ENCODE data around the gene LPCAT2. TPM values are rescaled to one million over a fixed set of nuclear protein-coding genes. Genes with fewer than 3 reads are reported as not detected.

LPCAT2 gene
- polyA plus RNA-seq, 3 donors, result 28.5 to 49.7 (median 47.1) TPM

DNA sequence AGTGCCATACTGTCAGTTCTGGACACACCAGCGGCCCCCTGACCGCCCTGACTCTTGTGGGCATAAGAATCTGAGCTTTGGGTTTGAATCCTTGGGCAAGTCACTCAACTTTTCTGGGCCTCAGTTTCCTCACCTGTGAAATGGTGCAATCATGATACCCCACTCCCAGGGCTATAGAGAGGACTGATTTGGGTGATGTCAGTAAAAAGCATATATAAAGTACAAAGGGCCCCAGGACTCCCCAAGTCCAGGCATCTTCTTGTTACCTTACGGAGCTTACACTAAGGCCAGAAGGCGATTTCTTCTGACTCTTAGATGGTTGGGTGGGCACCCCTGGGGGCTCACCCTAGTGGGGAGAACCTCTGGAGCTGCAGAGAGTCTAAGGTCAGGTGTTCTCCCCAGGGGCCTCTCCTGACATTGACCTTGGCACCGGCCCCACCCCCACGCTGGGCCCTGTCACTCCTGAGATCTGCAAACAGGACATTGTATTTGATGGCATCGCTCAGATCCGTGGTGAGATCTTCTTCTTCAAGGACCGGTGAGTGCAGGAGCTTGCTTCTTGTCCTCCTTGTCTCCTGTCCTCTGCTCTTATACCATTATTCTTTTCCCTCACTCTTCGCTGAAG, 16.0 kb upstream of the LPCAT2 start:
- Histone ChIP-seq H3K36me3 (replicated peaks in 1 of 2; ENCODE audit: control insufficient read depth in 1 of 2, insufficient read depth in 2 of 2, low read length in 2 of 2) (no peaks in the 10 kb centered on the region), H2AFZ (ENCODE audit: insufficient read depth, low read depth, low read length, poor library complexity, severe bottlenecking) (no peak overlapping the region), H3K79me2 (ENCODE audit: insufficient read depth, low read length) (no peaks in the 10 kb centered on the region), H3K27me3 (ENCODE audit: control insufficient read depth in 2 of 2, insufficient read depth in 2 of 2, low read length in 2 of 2) (peaks cover 0 to 1% of the 10 kb centered on the region in 2 donors), H3K9ac (ENCODE audit: insufficient read depth, low read length, poor library complexity, severe bottlenecking) (no peak overlapping the region), H3K4me2 (replicated peaks; ENCODE audit: extremely low read depth, low read length, poor library complexity, severe bottlenecking) (no peak overlapping the region), H3K27ac (ENCODE audit: low read depth in 1 of 2, low read length in 2 of 2) (no peak overlapping the region), H3K4me1 (ENCODE audit: control insufficient read depth in 1 of 2, insufficient read depth in 2 of 2, low read length in 2 of 2) (peaks cover 0 to 5% of the 10 kb centered on the region in 2 donors), H3K4me3 (replicated peaks in 1 of 3; ENCODE audit: low read depth in 2 of 3, low read length in 3 of 3) (no peak overlapping the region), H4K20me1 (ENCODE audit: insufficient read depth, low read length) (no peaks in the 10 kb centered on the region), H3K9me3 (replicated peaks in 1 of 2; ENCODE audit: control insufficient read depth in 1 of 2, insufficient read depth in 1 of 2, low read length in 2 of 2) (no peaks in the 10 kb centered on the region)
- Mint-ChIP-seq H3K27ac (no peak overlapping the region), H3K4me3 (no peak overlapping the region), H3K9me3 (no peaks in the 10 kb centered on the region), H3K27me3 (ENCODE audit: low read depth in 3 of 3) (peaks cover 2 to 6% (median 3%) of the 10 kb centered on the region in 3 donors), H3K36me3 (no peaks in the 10 kb centered on the region), H3K4me1 (peaks cover 5% of the 10 kb centered on the region)
- WGBS (ENCODE audit: insufficient coverage), result 90% methylated on average over 7 of the region's 10 CpGs
- DNase-seq, result no peak
- TF ChIP-seq, protein P1, sequence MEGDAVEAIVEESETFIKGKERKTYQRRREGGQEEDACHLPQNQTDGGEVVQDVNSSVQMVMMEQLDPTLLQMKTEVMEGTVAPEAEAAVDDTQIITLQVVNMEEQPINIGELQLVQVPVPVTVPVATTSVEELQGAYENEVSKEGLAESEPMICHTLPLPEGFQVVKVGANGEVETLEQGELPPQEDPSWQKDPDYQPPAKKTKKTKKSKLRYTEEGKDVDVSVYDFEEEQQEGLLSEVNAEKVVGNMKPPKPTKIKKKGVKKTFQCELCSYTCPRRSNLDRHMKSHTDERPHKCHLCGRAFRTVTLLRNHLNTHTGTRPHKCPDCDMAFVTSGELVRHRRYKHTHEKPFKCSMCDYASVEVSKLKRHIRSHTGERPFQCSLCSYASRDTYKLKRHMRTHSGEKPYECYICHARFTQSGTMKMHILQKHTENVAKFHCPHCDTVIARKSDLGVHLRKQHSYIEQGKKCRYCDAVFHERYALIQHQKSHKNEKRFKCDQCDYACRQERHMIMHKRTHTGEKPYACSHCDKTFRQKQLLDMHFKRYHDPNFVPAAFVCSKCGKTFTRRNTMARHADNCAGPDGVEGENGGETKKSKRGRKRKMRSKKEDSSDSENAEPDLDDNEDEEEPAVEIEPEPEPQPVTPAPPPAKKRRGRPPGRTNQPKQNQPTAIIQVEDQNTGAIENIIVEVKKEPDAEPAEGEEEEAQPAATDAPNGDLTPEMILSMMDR (IDR thresholded peaks at IDR 0.05), result no peak
- intact Hi-C loops (cut with micrococcal nuclease), result loop anchor here in 1 of 2 donors (10.0 kb wide), 1 partner anchor 212 kb away; no protein-coding TSS in a partner anchor

DNA sequence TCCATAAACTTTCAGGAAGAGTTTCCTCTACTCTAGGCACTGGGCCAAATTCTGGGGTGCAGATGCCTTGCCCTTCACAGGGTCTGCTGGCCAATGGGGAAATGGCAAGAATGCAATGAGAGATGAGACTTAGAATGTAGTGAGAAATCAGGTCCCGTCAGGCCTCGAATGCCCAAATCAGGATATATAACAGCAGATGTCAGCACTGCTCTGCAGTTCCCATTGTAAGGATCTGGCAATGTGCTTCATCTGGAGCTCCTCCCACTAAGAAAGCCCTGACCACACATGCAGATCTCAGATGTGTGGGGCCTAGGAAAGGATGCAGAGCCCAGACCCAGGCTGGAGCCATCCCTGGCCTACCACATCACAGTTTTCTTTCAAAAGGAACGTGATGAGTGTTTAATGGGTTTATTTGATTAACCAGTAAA, 13.9 kb upstream of the LPCAT2 start:
- Histone ChIP-seq H3K4me1 (ENCODE audit: control insufficient read depth in 1 of 2, insufficient read depth in 2 of 2, low read length in 2 of 2) (peaks cover under 1 to 6% of the 10 kb centered on the region in 2 donors), H3K4me2 (replicated peaks; ENCODE audit: extremely low read depth, low read length, poor library complexity, severe bottlenecking) (no peak overlapping the region), H3K9ac (ENCODE audit: insufficient read depth, low read length, poor library complexity, severe bottlenecking) (no peak overlapping the region), H3K36me3 (replicated peaks in 1 of 2; ENCODE audit: control insufficient read depth in 1 of 2, insufficient read depth in 2 of 2, low read length in 2 of 2) (no peaks in the 10 kb centered on the region), H3K79me2 (ENCODE audit: insufficient read depth, low read length) (no peaks in the 10 kb centered on the region), H2AFZ (ENCODE audit: insufficient read depth, low read depth, low read length, poor library complexity, severe bottlenecking) (no peak overlapping the region), H4K20me1 (ENCODE audit: insufficient read depth, low read length) (no peaks in the 10 kb centered on the region), H3K9me3 (replicated peaks in 1 of 2; ENCODE audit: control insufficient read depth in 1 of 2, insufficient read depth in 1 of 2, low read length in 2 of 2) (no peaks in the 10 kb centered on the region), H3K4me3 (replicated peaks in 1 of 3; ENCODE audit: low read depth in 2 of 3, low read length in 3 of 3) (no peak overlapping the region), H3K27me3 (ENCODE audit: control insufficient read depth in 2 of 2, insufficient read depth in 2 of 2, low read length in 2 of 2) (peaks cover 0 to 3% of the 10 kb centered on the region in 2 donors), H3K27ac (ENCODE audit: low read depth in 1 of 2, low read length in 2 of 2) (no peak overlapping the region)
- peaks cover 9% of the 10 kb centered on the region for H3K4me1 Mint-ChIP-seq
- 17% methylated on average over 2 of the region's 3 CpGs for WGBS (ENCODE audit: insufficient coverage)
- no peak overlapping the region for H3K27ac Mint-ChIP-seq
- no peaks in the 10 kb centered on the region for H3K36me3 Mint-ChIP-seq
- TF ChIP-seq, protein P1 (IDR thresholded peaks at IDR 0.05), result peak; percentile 44
- no peaks in the 10 kb centered on the region for H3K9me3 Mint-ChIP-seq
- DNase-seq, result peak; percentile 55 to 66 (median 61)
- intact Hi-C loops (cut with micrococcal nuclease), result loop anchor here in 1 of 2 donors (10.0 kb wide), 1 partner anchor 210 kb away; no protein-coding TSS in a partner anchor
- H3K27me3 Mint-ChIP-seq (ENCODE audit: low read depth in 3 of 3), result peaks cover 0 to 6% (median 3%) of the 10 kb centered on the region in 3 donors
- no peak overlapping the region for H3K4me3 Mint-ChIP-seq
